GM18519 (cell line): ENCODE measurements around the gene GFY.

ENCODE experiments used
- ATAC-seq: cut with Tn5 transposase; IDR thresholded peaks from one replicate; pipeline ENCODE4 v1.9.1; 2021; ENCODE audit warnings: mild to moderate bottlenecking, moderate library complexity; ENCODE audit not compliant: unreplicated experiment, low FRiP score

Gene GFY

GRCh38 chr19:49425178-49425577, at the start of gene GFY:
Gene GFY (plus strand): TSS chr19:49425388. CDS start chr19:49426431, 1,043 bp downstream.
- no peak for ATAC-seq

GRCh38 chr19:49378512-49378911, 46.7 kb upstream of the GFY start:
- no peak for ATAC-seq

- no peak for ATAC-seq
Measured at GRCh38 chr19:49380391-49380790, 44.8 kb upstream of the GFY start.

GRCh38 chr19:49382639-49383038, 42.5 kb upstream of the GFY start:
- ATAC-seq: no peak

GRCh38 chr19:49383599-49383998, 41.6 kb upstream of the GFY start:
- no peak for ATAC-seq

GRCh38 chr19:49387936-49388372, 37.2 kb upstream of the GFY start, which contains the start of gene KASH5:
Gene KASH5 (plus strand): TSS chr19:49388249. CDS start chr19:49390884, 2,635 bp downstream.
- ATAC-seq: no peak

- ATAC-seq: no peak
Measured at GRCh38 chr19:49389406-49389805, 35.8 kb upstream of the GFY start.

- ATAC-seq: no peak
Measured at GRCh38 chr19:49390131-49390928, 34.9 kb upstream of the GFY start.

GRCh38 chr19:49390929-49391359, 34.2 kb upstream of the GFY start:
- ATAC-seq: no peak

- no peak for ATAC-seq
Measured at GRCh38 chr19:49391581-49392399, 33.4 kb upstream of the GFY start.

GRCh38 chr19:49393881-49394280, 31.3 kb upstream of the GFY start:
- no peak for ATAC-seq

- no peak for ATAC-seq
Measured at GRCh38 chr19:49395581-49396407, 29.4 kb upstream of the GFY start.

GRCh38 chr19:49396738-49397505, 28.3 kb upstream of the GFY start:
- no peak for ATAC-seq

- ATAC-seq: no peak
Measured at GRCh38 chr19:49398001-49398615, 27.1 kb upstream of the GFY start.

GRCh38 chr19:49398931-49399330, 26.3 kb upstream of the GFY start:
- no peak for ATAC-seq

GRCh38 chr19:49400029-49400428, 25.2 kb upstream of the GFY start:
- ATAC-seq: no peak

GRCh38 chr19:49403404-49404187, 21.6 kb upstream of the GFY start:
- ATAC-seq: no peak

- ATAC-seq: no peak
Measured at GRCh38 chr19:49407079-49407478, 18.1 kb upstream of the GFY start.
